OCI-LY7 (cell line): ENCODE measurements around the gene LAMTOR4. TPM values are rescaled to one million over a fixed set of nuclear protein-coding genes. Genes with fewer than 3 reads are reported as not detected.

Experiments
- BruUV-seq: library from RNA; stranded (reverse); fragments of 400-500 nt; replicated peaks from 2 replicates; lab custom pipeline; 2021; lab: Mats Ljungman, UMichigan
- CTCF ChIA-PET: fragments of 300-600 bp; sonication (Branson Sonifier 250); formaldehyde crosslinking; loops from one replicate; lab custom pipeline; 2022; ENCODE audit warnings: antibody characterized with exemption; ENCODE audit not compliant: unreplicated experiment; lab: Charles Lee
- POLR2A ChIA-PET: fragments of 300-600 bp; sonication (Branson Sonifier 250); formaldehyde crosslinking; loops from one replicate; lab custom pipeline; 2022; ENCODE audit warnings: antibody characterized with exemption; lab: Charles Lee
- DNase-seq: peaks from one replicate; pipeline ENCODE4 v3.0.0-alpha.2; 2015; ENCODE audit warnings: low spot score
- H2AFZ ChIP-seq: fragments of 200-600 bp; sonication (generic), shearing (Covaris generic); 2 replicates; pipeline ENCODE4 v1.6.1; 2014; ENCODE audit warnings: mild to moderate bottlenecking, antibody characterized with exemption, low read length, moderate library complexity
- H3K27ac ChIP-seq: fragments of 200-600 bp; sonication (generic); 2 replicates; pipeline ENCODE4 v1.5.1; 2014; ENCODE audit warnings: mixed run types, low read depth, mild to moderate bottlenecking, moderate library complexity, low read length, inconsistent platforms; ENCODE audit not compliant: poor library complexity, severe bottlenecking
- H3K36me3 ChIP-seq: fragments of 200-600 bp; sonication (generic); 2 replicates; pipeline ENCODE4 v1.6.1; 2014; ENCODE audit warnings: mild to moderate bottlenecking, antibody characterized with exemption, low read length, moderate library complexity, mixed read lengths; ENCODE audit not compliant: insufficient read depth
- H3K4me1 ChIP-seq: fragments of 200-600 bp; sonication (generic); 2 replicates; pipeline ENCODE4 v1.5.1; 2014; ENCODE audit warnings: mild to moderate bottlenecking, low read length; ENCODE audit not compliant: insufficient read depth, poor library complexity, severe bottlenecking
- H3K4me2 ChIP-seq: fragments of 200-600 bp; sonication (generic); 2 replicates; pipeline ENCODE4 v1.6.1; 2014; ENCODE audit warnings: mild to moderate bottlenecking, low read length
- H3K4me3 ChIP-seq: fragments of 200-600 bp; sonication (generic); 2 replicates; pipeline ENCODE4 v1.5.1; 2014; ENCODE audit warnings: mild to moderate bottlenecking, low read depth, low read length; ENCODE audit not compliant: poor library complexity, severe bottlenecking
- H3K79me2 ChIP-seq: fragments of 200-600 bp; sonication (generic); 2 replicates; pipeline ENCODE4 v1.6.1; 2016; ENCODE audit warnings: low read depth, mild to moderate bottlenecking, low read length, moderate library complexity, mixed read lengths; ENCODE audit not compliant: insufficient read depth
- H3K9me2 ChIP-seq: fragments of 200-600 bp; sonication (generic); 2 replicates; pipeline ENCODE4 v1.6.1; 2016; ENCODE audit warnings: mild to moderate bottlenecking, low read length, mixed read lengths; ENCODE audit not compliant: insufficient read depth
- H3K9me3 ChIP-seq: fragments of 200-600 bp; sonication (generic); 2 replicates; pipeline ENCODE4 v1.6.1; 2014; ENCODE audit warnings: mild to moderate bottlenecking, mixed run types, low read length, mixed read lengths
- H4K20me1 ChIP-seq: fragments of 200-600 bp; sonication (generic); 2 replicates; pipeline ENCODE4 v1.6.1; 2014; ENCODE audit warnings: mild to moderate bottlenecking, antibody characterized with exemption, low read length, moderate library complexity, mixed read lengths; ENCODE audit not compliant: insufficient read depth
- EZH2phosphoT487 ChIP-seq: fragments of 200-600 bp; sonication (generic); IDR thresholded peaks from 2 replicates; pipeline ENCODE4 v1.6.1; 2018; ENCODE audit warnings: low read depth, borderline replicate concordance, mild to moderate bottlenecking, mixed run types, antibody characterized with exemption, low read length, moderate library complexity, mixed read lengths
- intact Hi-C: fragments of 100-400 bp; cut with micrococcal nuclease; formaldehyde crosslinking; loops from one replicate; pipeline ENCODE4 v1.10.0; 2022; ENCODE audit not compliant: unreplicated experiment
- total RNA-seq, 2 experiments: library from RNA; depleted of rRNA in 1 of 2; stranded (reverse); fragments of >200 nt in 1 of 2; shearing (Covaris generic) in 1 of 2; gene quantifications; 2 replicates each; pipeline ENCODE4 v1.2.3, GENCODE V29; 2014 to 2022
- TF ChIP-seq, protein P1 (sequence below): fragments of 200-600 bp; sonication (generic); conservative IDR thresholded peaks from 2 replicates; pipeline ENCODE4 v1.5.1; 2014; ENCODE audit warnings: mild to moderate bottlenecking, antibody characterized with exemption, low read length, moderate library complexity, mixed read lengths

The LAMTOR4 gene
- total RNA-seq, 2 experiments from 2014 or later: 237 to 243 TPM

DNA sequence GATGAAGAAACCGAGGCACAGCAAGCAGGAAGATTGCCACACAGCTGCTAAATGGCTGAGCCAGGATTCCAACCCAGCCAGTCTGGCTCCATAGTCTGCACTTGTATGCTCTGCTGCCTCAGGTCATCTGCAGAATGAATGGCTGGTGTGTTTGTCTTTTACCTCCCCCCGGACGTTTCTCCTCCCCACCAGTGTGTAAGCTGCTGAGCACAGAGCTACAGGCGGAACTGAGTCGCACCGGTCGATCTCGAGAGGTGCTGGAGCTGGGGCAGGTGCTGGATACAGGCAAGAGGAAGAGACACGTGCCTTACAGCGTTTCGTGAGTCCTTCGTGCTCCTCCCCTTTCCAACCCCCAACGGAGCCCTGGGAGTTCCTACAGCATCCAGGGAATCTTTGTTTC is 26.7 kb upstream of the LAMTOR4 start:
- no TSS peak for BruUV-seq
- ChIA-PET POLR2A (no interaction called here), CTCF (no interaction called here)
- H3K36me3 ChIP-seq: peaks cover 28% of the 10 kb centered on the region; the same call in 1 of the 2 replicates
- no peak for DNase-seq
- peaks cover 33% of the 10 kb centered on the region for H3K4me1 ChIP-seq
- peaks cover 27% of the 10 kb centered on the region; the same call in 1 of the 2 replicates for H3K79me2 ChIP-seq
- intact Hi-C loops: no loop called here
- H3K9me3 ChIP-seq: no peaks in the 10 kb centered on the region
- no peak overlapping the region for H3K4me2 ChIP-seq
- H3K4me3 ChIP-seq: no peak overlapping the region
- no peak overlapping the region for H2AFZ ChIP-seq
- no peak overlapping the region for H3K27ac ChIP-seq
- no peaks in the 10 kb centered on the region for H3K9me2 ChIP-seq
- TF ChIP-seq, protein P1, sequence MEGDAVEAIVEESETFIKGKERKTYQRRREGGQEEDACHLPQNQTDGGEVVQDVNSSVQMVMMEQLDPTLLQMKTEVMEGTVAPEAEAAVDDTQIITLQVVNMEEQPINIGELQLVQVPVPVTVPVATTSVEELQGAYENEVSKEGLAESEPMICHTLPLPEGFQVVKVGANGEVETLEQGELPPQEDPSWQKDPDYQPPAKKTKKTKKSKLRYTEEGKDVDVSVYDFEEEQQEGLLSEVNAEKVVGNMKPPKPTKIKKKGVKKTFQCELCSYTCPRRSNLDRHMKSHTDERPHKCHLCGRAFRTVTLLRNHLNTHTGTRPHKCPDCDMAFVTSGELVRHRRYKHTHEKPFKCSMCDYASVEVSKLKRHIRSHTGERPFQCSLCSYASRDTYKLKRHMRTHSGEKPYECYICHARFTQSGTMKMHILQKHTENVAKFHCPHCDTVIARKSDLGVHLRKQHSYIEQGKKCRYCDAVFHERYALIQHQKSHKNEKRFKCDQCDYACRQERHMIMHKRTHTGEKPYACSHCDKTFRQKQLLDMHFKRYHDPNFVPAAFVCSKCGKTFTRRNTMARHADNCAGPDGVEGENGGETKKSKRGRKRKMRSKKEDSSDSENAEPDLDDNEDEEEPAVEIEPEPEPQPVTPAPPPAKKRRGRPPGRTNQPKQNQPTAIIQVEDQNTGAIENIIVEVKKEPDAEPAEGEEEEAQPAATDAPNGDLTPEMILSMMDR: no peak
- no peak for TF ChIP-seq EZH2phosphoT487
- no peaks in the 10 kb centered on the region for H4K20me1 ChIP-seq

DNA sequence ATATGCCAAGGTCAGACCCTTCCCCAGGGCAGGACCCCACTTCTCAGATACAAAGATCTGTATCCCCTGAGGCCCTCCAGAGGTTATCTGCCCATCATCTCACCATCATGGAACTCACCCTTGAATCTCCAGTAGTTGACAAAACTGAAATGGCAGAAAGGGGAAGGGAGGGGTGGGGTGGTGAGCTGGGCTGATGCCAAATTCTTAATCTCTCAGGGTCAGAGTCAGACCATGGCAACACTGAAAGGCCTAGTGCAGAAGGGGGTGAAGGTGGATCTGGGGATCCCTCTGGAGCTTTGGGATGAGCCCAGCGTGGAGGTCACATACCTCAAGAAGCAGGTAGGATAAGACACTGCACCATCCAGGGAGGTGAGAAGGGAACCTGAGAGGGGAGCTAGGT is 26.1 kb upstream of the LAMTOR4 start:
- POLR2A ChIA-PET: interaction anchor here (0.7 to 1.2 kb wide), 2 partner anchors 20 to 22 kb away, joined by 3 to 4 read pairs; no protein-coding TSS in a partner anchor

More for the DNA sequence above, 26.1 kb upstream of the LAMTOR4 start:
- intact Hi-C loops: no loop called here
- H3K9me3 ChIP-seq: no peaks in the 10 kb centered on the region
- H4K20me1 ChIP-seq: no peaks in the 10 kb centered on the region
- CTCF ChIA-PET: no interaction called here
- H3K4me3 ChIP-seq: no peak overlapping the region
- H3K4me1 ChIP-seq: peaks cover 35% of the 10 kb centered on the region
- no TSS peak for BruUV-seq
- H3K36me3 ChIP-seq: peaks cover 25% of the 10 kb centered on the region; the same call in 1 of the 2 replicates
- H3K4me2 ChIP-seq: no peak overlapping the region
- H3K9me2 ChIP-seq: no peaks in the 10 kb centered on the region
- H2AFZ ChIP-seq: no peak overlapping the region
- H3K79me2 ChIP-seq: peaks cover 27% of the 10 kb centered on the region; the same call in 1 of the 2 replicates
- no peak overlapping the region for H3K27ac ChIP-seq
- no peak for DNase-seq
- no peak for TF ChIP-seq EZH2phosphoT487
- TF ChIP-seq, protein P1: no peak
